Tibial nerve (tissue), 4 donors: ENCODE measurements around the gene ADM5. TPM values are rescaled to one million over a fixed set of nuclear protein-coding genes. Genes with fewer than 3 reads are reported as not detected.

ENCODE experiments used
- DNase-seq, 2 donors: peaks; one replicate each; pipeline ENCODE4 v3.0.0-alpha.2; 2019; ENCODE audit warnings: low spot score in 2 of 2
- H3K27ac ChIP-seq, 4 donors: fragments of 200-600 bp; sonication (generic) in 3 of 4; one replicate each; pipeline ENCODE4 v1.5.1; 2017 to 2019; ENCODE audit warnings: mild to moderate bottlenecking in 1 of 4
- H3K27me3 ChIP-seq, 2 donors: fragments of 200-600 bp; sonication (generic) in 1 of 2; one replicate each; pipeline versions ENCODE4 v1.5.1 to v1.6.0; 2017 to 2019
- H3K36me3 ChIP-seq, 3 donors: fragments of 200-600 bp; sonication (generic); one replicate each; pipeline ENCODE4 v1.5.1; 2018 to 2019
- H3K4me1 ChIP-seq, 4 donors: fragments of 200-600 bp; sonication (generic) in 3 of 4; one replicate each; pipeline ENCODE4 v1.5.1; 2017 to 2019
- H3K4me3 ChIP-seq, 4 donors: fragments of 200-600 bp; sonication (generic) in 3 of 4; one replicate each; pipeline ENCODE4 v1.5.1; 2017 to 2019; ENCODE audit warnings: mild to moderate bottlenecking in 1 of 4, moderate library complexity in 1 of 4
- H3K9me3 ChIP-seq, 4 donors: fragments of 200-600 bp; sonication (generic) in 3 of 4; one replicate each; pipeline ENCODE4 v1.5.1; 2017 to 2019
- CTCF ChIP-seq, 5 experiments: fragments of 200-600 bp in 3 of 5; fragments of 450-650 bp in 2 of 5; sonication (generic) in 3 of 5; IDR thresholded peaks; one replicate each; pipeline ENCODE4 v1.5.1; 2016 to 2019; ENCODE audit warnings: antibody characterized with exemption in 5 of 5, mild to moderate bottlenecking in 3 of 5, moderate library complexity in 2 of 5
- EP300 ChIP-seq, 2 donors: sonication (generic); formaldehyde crosslinking; IDR thresholded peaks; one replicate each; pipeline ENCODE4 v1.6.1; 2017; ENCODE audit warnings: antibody characterized with exemption in 2 of 2, mild to moderate bottlenecking in 1 of 2
- POLR2A ChIP-seq, 2 donors: fragments of 450-650 bp; IDR thresholded peaks; one replicate each; pipeline ENCODE4 v1.6.1; 2017; ENCODE audit warnings: antibody characterized with exemption in 2 of 2, mild to moderate bottlenecking in 2 of 2, moderate library complexity in 2 of 2
- WGBS, 2 donors: methylation state at CpG; one replicate each; pipeline ENCODE4 v1.1.5; 2018; 5-methylcytosine and 5-hydroxymethylcytosine counted together
- total RNA-seq, 4 donors: library from RNA; depleted of rRNA; stranded (reverse); fragments of >200 nt; gene quantifications; one replicate each; pipeline ENCODE4 v1.1.0, GENCODE V29; 2016

Gene ADM5
- total RNA-seq, 4 donors from 2014 or later = 1.5 to 4.3 TPM; not detected in 2

- TF ChIP-seq EP300 (IDR thresholded peaks at IDR 0.05) = no peak
- TF ChIP-seq POLR2A (IDR thresholded peaks at IDR 0.05) = no peak
- no peak for TF ChIP-seq CTCF (IDR thresholded peaks at IDR 0.05)
- no peak for DNase-seq
- peaks cover 5 to 100% (median 49%) of the 10 kb centered on the region in 3 donors for H3K36me3 ChIP-seq
- no peaks in the 10 kb centered on the region for H3K27me3 ChIP-seq
- H3K27ac ChIP-seq = no peak overlapping the region
- H3K9me3 ChIP-seq = no peaks in the 10 kb centered on the region
- no peak overlapping the region for H3K4me3 ChIP-seq
- 87% methylated on average over 22 to 23 of the region's 23 CpGs for WGBS, 2 donors
- H3K4me1 ChIP-seq = no peaks in the 10 kb centered on the region
Observed at GRCh38 chr19:49655570-49656455, 33.6 kb upstream of the ADM5 start.

GRCh38 chr19:49656456-49657109 lies 32.8 kb upstream of the ADM5 start:
- no peak for DNase-seq
- peaks cover 5 to 100% (median 49%) of the 10 kb centered on the region in 3 donors for H3K36me3 ChIP-seq
- no peak overlapping the region for H3K27ac ChIP-seq
- WGBS, 2 donors = 85 to 88% methylated on average over 14 to 17 of the region's 17 CpGs
- no peaks in the 10 kb centered on the region for H3K27me3 ChIP-seq
- TF ChIP-seq CTCF (IDR thresholded peaks at IDR 0.05) (no peak), POLR2A (IDR thresholded peaks at IDR 0.05) (no peak), EP300 (IDR thresholded peaks at IDR 0.05) (no peak)
- no peak overlapping the region for H3K4me3 ChIP-seq
- H3K4me1 ChIP-seq = no peaks in the 10 kb centered on the region
- no peaks in the 10 kb centered on the region for H3K9me3 ChIP-seq

GRCh38 chr19:49657493-49658138 lies 31.8 kb upstream of the ADM5 start:
- no peak overlapping the region for H3K4me3 ChIP-seq
- no peaks in the 10 kb centered on the region for H3K9me3 ChIP-seq
- no peaks in the 10 kb centered on the region for H3K27me3 ChIP-seq
- TF ChIP-seq EP300 (IDR thresholded peaks at IDR 0.05) = no peak
- no peaks in the 10 kb centered on the region for H3K4me1 ChIP-seq
- DNase-seq = no peak
- 86 to 91% methylated on average over 22 of the region's 22 CpGs for WGBS, 2 donors
- H3K36me3 ChIP-seq = peaks cover 5 to 100% (median 58%) of the 10 kb centered on the region in 3 donors
- no peak overlapping the region for H3K27ac ChIP-seq

GRCh38 chr19:49658139-49658517 lies 31.3 kb upstream of the ADM5 start:
- Histone ChIP-seq H3K27me3 (no peaks in the 10 kb centered on the region), H3K9me3 (no peaks in the 10 kb centered on the region), H3K27ac (no peak overlapping the region), H3K36me3 (peaks cover 5 to 100% (median 57%) of the 10 kb centered on the region in 3 donors), H3K4me3 (no peak overlapping the region), H3K4me1 (peaks cover 0 to 3% (median 0%) of the 10 kb centered on the region in 4 donors)
- no peak for TF ChIP-seq POLR2A (IDR thresholded peaks at IDR 0.05)
- no peak for TF ChIP-seq CTCF (IDR thresholded peaks at IDR 0.05)
- no peak for TF ChIP-seq EP300 (IDR thresholded peaks at IDR 0.05)
- 69 to 76% methylated on average over 6 to 15 of the region's 15 CpGs for WGBS, 2 donors
- DNase-seq = no peak

GRCh38 chr19:49658566-49659442 lies 30.6 kb upstream of the ADM5 start:
- 90 to 98% methylated on average over 12 of the region's 12 CpGs for WGBS, 2 donors
- no peak overlapping the region for H3K4me3 ChIP-seq
- H3K9me3 ChIP-seq = no peaks in the 10 kb centered on the region
- no peak for DNase-seq
- peaks cover 2 to 93% (median 50%) of the 10 kb centered on the region in 3 donors for H3K36me3 ChIP-seq
- H3K27ac ChIP-seq = no peak overlapping the region
- peaks cover 0 to 9% (median 4%) of the 10 kb centered on the region in 4 donors for H3K4me1 ChIP-seq
- no peaks in the 10 kb centered on the region for H3K27me3 ChIP-seq
- no peak for TF ChIP-seq CTCF (IDR thresholded peaks at IDR 0.05)
- no peak for TF ChIP-seq POLR2A (IDR thresholded peaks at IDR 0.05)
- TF ChIP-seq EP300 (IDR thresholded peaks at IDR 0.05) = no peak
